Neural progenitor cell (in vitro differentiated cells): ENCODE measurements around the gene TMC7. TPM values are rescaled to one million over a fixed set of nuclear protein-coding genes. Genes with fewer than 3 reads are reported as not detected.

ENCODE experiments used
- DNase-seq: peaks from one replicate; pipeline ENCODE4 v3.0.0-alpha.2; 2016; ENCODE audit warnings: low spot score
- H2AFZ ChIP-seq: fragments of 200-600 bp; sonication (generic); replicated peaks from 2 replicates; pipeline ENCODE4 v1.6.1; 2016; ENCODE audit warnings: antibody characterized with exemption
- H3F3A ChIP-seq: fragments of 200-600 bp; sonication (generic); 2 replicates; pipeline ENCODE4 v1.6.1; 2016; ENCODE audit warnings: antibody characterized with exemption, low read depth
- H3K27ac ChIP-seq: fragments of 200-600 bp; sonication (generic); 2 replicates; pipeline ENCODE4 v1.5.1; 2016; ENCODE audit warnings: mild to moderate bottlenecking
- H3K27me3 ChIP-seq: fragments of 200-600 bp; sonication (generic); 2 replicates; pipeline ENCODE4 v1.6.1; 2016; ENCODE audit warnings: mild to moderate bottlenecking, moderate library complexity
- H3K36me3 ChIP-seq: fragments of 200-600 bp; sonication (generic); 2 replicates; pipeline ENCODE4 v1.5.1; 2016
- H3K4me1 ChIP-seq: fragments of 200-600 bp; sonication (generic); 2 replicates; pipeline ENCODE4 v1.6.1; 2016; ENCODE audit warnings: mixed run types
- H3K4me2 ChIP-seq: fragments of 200-600 bp; sonication (generic); 2 replicates; pipeline ENCODE4 v1.6.1; 2016
- H3K4me3 ChIP-seq: fragments of 200-600 bp; sonication (generic); 2 replicates; pipeline ENCODE4 v1.5.1; 2016
- H3K79me2 ChIP-seq: fragments of 200-600 bp; sonication (generic); 2 replicates; pipeline ENCODE4 v1.6.1; 2016; ENCODE audit warnings: low read depth
- H3K9ac ChIP-seq: fragments of 200-600 bp; sonication (generic); 2 replicates; pipeline ENCODE4 v1.6.1; 2016
- H3K9me3 ChIP-seq: fragments of 200-600 bp; sonication (generic); 2 replicates; pipeline ENCODE4 v1.5.1; 2016; ENCODE audit warnings: low read depth
- H4K20me1 ChIP-seq: fragments of 200-600 bp; sonication (generic); 2 replicates; pipeline ENCODE4 v1.6.1; 2016; ENCODE audit warnings: low read depth
- H3K27ac Mint-ChIP-seq: 3 replicates; pipeline ENCODE4 v1.8.0; 2021; ENCODE audit warnings: mixed read lengths
- H3K27me3 Mint-ChIP-seq: 2 replicates; pipeline ENCODE4 v1.8.0; 2022; ENCODE audit warnings: low read depth, mild to moderate bottlenecking, inconsistent platforms, moderate library complexity, mixed read lengths; ENCODE audit not compliant: insufficient read depth
- H3K36me3 Mint-ChIP-seq: 3 replicates; pipeline ENCODE4 v1.8.0; 2021; ENCODE audit warnings: mixed read lengths
- H3K4me1 Mint-ChIP-seq: 3 replicates; pipeline ENCODE4 v1.8.0; 2021; ENCODE audit warnings: mixed read lengths
- H3K4me3 Mint-ChIP-seq: 3 replicates; pipeline ENCODE4 v1.8.0; 2021; ENCODE audit warnings: mild to moderate bottlenecking, moderate library complexity, mixed read lengths
- H3K9me3 Mint-ChIP-seq: 3 replicates; pipeline ENCODE4 v1.8.0; 2020; ENCODE audit warnings: mixed read lengths
- CTCF ChIP-seq: fragments of 200-600 bp; sonication (generic); IDR thresholded peaks from 2 replicates; pipeline ENCODE4 v1.5.1; 2017; ENCODE audit warnings: antibody characterized with exemption, mild to moderate bottlenecking
- EZH2 ChIP-seq: fragments of 200-600 bp; sonication (generic); IDR thresholded peaks from 2 replicates; pipeline ENCODE4 v1.6.1; 2017; ENCODE audit warnings: antibody characterized with exemption, mild to moderate bottlenecking, moderate library complexity
- EZH2phosphoT487 ChIP-seq: fragments of 200-600 bp; sonication (generic); IDR thresholded peaks from 2 replicates; pipeline ENCODE4 v1.6.1; 2017; ENCODE audit warnings: antibody characterized with exemption
- total RNA-seq: library from RNA; depleted of rRNA; stranded (reverse); fragments of >200 nt; gene quantifications from 2 replicates; pipeline ENCODE4 v1.2.3, GENCODE V29; 2015; ENCODE audit warnings: low replicate concordance

Gene TMC7
- total RNA-seq, 1 donor from 2014 or later = 8.2 TPM

DNA sequence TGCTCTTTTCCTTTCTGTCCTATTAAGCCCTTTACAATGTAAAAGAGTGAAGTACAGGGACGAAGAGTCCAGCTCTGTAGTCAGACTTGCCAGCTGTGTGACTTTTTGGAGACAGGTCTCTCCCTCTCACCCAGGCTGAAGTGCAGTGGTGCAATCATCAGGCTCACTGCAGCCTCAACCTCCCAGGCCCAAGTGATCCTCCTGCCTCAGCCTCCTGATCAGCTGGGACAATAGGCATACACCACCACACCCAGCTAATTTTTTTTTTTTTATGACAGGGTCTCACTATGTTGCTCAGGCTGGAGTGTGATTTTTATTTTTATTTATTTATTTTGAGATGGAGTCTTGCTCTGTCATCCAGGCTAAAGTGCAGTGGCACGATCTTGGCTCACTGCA is 122.9 kb downstream of the TMC7 start:
- no peaks in the 10 kb centered on the region for H3K79me2 ChIP-seq
- H3K27me3 ChIP-seq = peaks cover 23% of the 10 kb centered on the region
- no peak overlapping the region for H3K9ac ChIP-seq
- H4K20me1 ChIP-seq = peaks cover 12% of the 10 kb centered on the region
- peaks cover 15% of the 10 kb centered on the region for H3K4me1 ChIP-seq
- no peak for DNase-seq
- H3K36me3 ChIP-seq = no peaks in the 10 kb centered on the region
- no peak overlapping the region for H3K4me2 ChIP-seq
- peaks cover 24% of the 10 kb centered on the region for H3K4me1 Mint-ChIP-seq
- TF ChIP-seq CTCF = no peak
- no peak for TF ChIP-seq EZH2
- TF ChIP-seq EZH2phosphoT487 = no peak
- H3K27ac ChIP-seq = no peak overlapping the region
- no peak overlapping the region for H3K4me3 ChIP-seq
- H3K4me3 Mint-ChIP-seq = no peak overlapping the region
- H3F3A ChIP-seq = peaks cover 15% of the 10 kb centered on the region
- H3K27ac Mint-ChIP-seq = no peak overlapping the region
- no peaks in the 10 kb centered on the region for H3K36me3 Mint-ChIP-seq
- no peak overlapping the region for H2AFZ ChIP-seq
- H3K9me3 ChIP-seq = no peaks in the 10 kb centered on the region
- H3K9me3 Mint-ChIP-seq = no peaks in the 10 kb centered on the region
- H3K27me3 Mint-ChIP-seq = peaks cover 11% of the 10 kb centered on the region

DNA sequence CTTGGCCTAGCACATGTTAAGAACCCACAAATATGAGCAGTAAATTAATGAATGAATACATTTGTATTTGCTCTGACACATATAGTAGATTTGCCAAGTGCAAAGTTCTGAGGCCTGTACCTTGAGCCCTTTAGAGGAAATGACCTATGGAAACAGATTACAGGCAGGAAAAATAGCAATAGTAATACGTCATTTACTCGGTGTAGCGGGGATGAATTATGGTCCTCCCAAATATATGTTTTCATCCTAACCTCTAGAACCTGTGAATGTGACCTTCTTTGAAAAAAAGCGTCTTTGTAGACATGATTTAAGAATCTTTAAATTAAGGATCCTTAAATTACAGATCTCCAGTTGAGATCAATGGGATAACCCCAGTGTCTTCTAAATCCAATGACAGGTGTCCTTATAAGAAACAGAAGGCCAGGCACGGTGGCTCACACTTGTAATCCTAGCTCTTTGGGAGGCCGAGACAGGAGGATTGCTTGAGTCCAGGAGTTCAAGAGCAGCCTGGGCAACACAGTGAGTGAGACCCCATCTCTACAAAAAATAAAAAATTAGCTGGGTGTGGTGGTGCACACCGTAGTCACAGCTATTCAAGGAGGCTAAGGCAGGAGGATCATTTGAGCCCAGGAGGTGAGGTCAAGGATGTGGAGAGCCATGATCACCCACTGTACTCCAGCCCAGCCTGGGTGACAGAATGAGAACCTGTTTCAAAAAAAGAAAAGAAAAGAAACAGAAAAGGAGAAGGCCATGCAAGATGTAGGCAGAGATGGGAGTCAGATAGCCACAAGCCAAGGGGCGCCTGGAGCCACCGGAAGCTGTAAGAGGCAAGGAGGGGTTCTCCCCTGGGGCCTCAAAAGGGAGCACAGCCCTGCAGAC is 124.9 kb downstream of the TMC7 start:
- no peak overlapping the region for H3K27ac ChIP-seq
- no peaks in the 10 kb centered on the region for H3K9me3 Mint-ChIP-seq
- peaks cover 32% of the 10 kb centered on the region for H3K27me3 ChIP-seq
- H3K4me3 Mint-ChIP-seq = no peak overlapping the region
- peaks cover 36% of the 10 kb centered on the region for H3K4me1 Mint-ChIP-seq
- H3K36me3 Mint-ChIP-seq = no peaks in the 10 kb centered on the region
- no peak overlapping the region for H3K27ac Mint-ChIP-seq
- H3K27me3 Mint-ChIP-seq = peaks cover 11% of the 10 kb centered on the region
- H3K79me2 ChIP-seq = no peaks in the 10 kb centered on the region
- H2AFZ ChIP-seq = no peak overlapping the region
- peaks cover 12% of the 10 kb centered on the region for H4K20me1 ChIP-seq
- no peak overlapping the region for H3K4me3 ChIP-seq
- no peaks in the 10 kb centered on the region for H3K9me3 ChIP-seq
- TF ChIP-seq CTCF = no peak
- TF ChIP-seq EZH2 = no peak
- TF ChIP-seq EZH2phosphoT487 = no peak
- H3F3A ChIP-seq = peaks cover 15% of the 10 kb centered on the region
- H3K4me1 ChIP-seq = peaks cover 15% of the 10 kb centered on the region
- no peaks in the 10 kb centered on the region for H3K36me3 ChIP-seq
- DNase-seq = no peak
- no peak overlapping the region for H3K4me2 ChIP-seq
- H3K9ac ChIP-seq = no peak overlapping the region

DNA sequence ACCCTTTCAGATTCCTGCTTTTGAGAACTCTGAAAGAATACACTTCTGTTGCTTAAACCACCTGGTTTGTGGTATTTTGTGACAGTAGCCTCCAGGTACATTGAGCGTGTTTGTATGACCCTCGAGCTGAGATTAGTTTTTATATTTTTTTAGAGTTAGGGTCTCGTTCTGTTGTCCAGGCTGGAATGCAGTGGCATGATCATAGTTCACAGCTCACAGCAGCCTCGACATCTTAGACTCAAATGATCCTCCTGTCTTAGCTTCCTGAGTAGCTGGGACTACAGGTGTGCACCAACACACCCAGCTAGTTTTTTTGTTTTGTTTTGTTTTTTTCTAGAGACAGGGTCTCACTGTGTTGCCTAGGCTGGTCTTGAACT is 125.5 kb downstream of the TMC7 start:
- H3K27me3 Mint-ChIP-seq = peaks cover 11% of the 10 kb centered on the region
- no peak overlapping the region for H3K4me3 Mint-ChIP-seq
- H3K4me1 Mint-ChIP-seq = peaks cover 36% of the 10 kb centered on the region
- H3K9me3 ChIP-seq = no peaks in the 10 kb centered on the region
- H3K4me2 ChIP-seq = no peak overlapping the region
- H3K4me1 ChIP-seq = peaks cover 11% of the 10 kb centered on the region
- H3K9ac ChIP-seq = no peak overlapping the region
- H3K27ac Mint-ChIP-seq = no peak overlapping the region
- no peaks in the 10 kb centered on the region for H3K79me2 ChIP-seq
- TF ChIP-seq CTCF = no peak
- TF ChIP-seq EZH2phosphoT487 = no peak
- H4K20me1 ChIP-seq = peaks cover 11% of the 10 kb centered on the region
- no peaks in the 10 kb centered on the region for H3K36me3 Mint-ChIP-seq
- no peaks in the 10 kb centered on the region for H3K36me3 ChIP-seq
- H2AFZ ChIP-seq = no peak overlapping the region
- no peaks in the 10 kb centered on the region for H3K9me3 Mint-ChIP-seq
- no peak for DNase-seq
- peaks cover 36% of the 10 kb centered on the region for H3K27me3 ChIP-seq
- no peak overlapping the region for H3K4me3 ChIP-seq
- no peak overlapping the region for H3K27ac ChIP-seq
- H3F3A ChIP-seq = peaks cover 12% of the 10 kb centered on the region
